ENCODE measurements around the gene DNLZ. TPM values are rescaled to one million over a fixed set of nuclear protein-coding genes. Genes with fewer than 3 reads are reported as not detected.

The DNLZ gene
- total RNA-seq, 3 donors from 2014 or later = 9.3 to 17.1 (median 10.8) TPM

DNA sequence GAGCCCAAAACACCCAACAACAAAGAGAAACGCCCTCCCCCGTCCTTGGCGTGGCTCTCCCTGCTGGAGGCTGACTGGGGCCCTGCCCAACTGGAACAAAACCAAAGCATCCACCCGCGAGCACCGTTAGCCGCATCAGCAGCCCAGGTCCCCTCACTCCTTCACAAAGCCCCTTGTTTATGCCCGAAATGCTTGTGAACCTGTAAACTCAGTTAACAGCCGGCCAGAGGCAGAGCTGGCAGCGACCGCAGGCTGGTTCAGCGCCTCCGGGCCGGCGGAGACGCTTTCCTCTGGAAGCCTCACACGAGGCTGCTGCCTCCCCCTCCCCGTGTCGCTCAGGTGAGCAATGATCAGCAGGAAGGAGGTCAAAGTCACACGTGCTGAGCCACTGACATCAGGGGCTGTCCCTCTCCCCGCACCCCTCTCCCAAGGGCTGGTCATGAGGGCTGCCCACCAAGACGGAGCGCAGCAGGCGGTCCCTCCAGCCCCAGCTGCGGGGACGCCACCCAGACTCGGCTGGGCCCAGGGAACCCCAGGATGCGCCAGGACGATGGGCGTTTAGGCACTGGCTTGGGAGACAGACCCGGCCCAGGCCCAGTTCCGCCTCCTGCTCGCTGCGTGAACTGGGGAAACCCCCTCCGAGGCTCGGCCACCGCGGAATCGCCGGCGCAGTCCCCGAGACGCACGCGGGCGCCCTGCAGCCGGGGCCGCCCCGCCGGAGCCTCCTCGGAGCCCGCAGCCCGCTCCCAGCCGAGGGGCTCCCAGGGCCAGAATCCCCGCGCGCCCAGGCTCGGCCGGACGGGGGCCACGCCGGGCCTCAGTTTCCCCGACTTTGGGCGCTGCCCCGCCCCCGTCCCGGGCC is 35.9 kb upstream of the DNLZ start:
- no peaks in the 10 kb centered on the region for H3K36me3 ChIP-seq (ENCODE audit: low read depth)
- intact Hi-C loops (cut with DNase I, micrococcal nuclease) = no loop called here
- H3K4me1 ChIP-seq (ENCODE audit: low read depth) = peaks cover 26% of the 10 kb centered on the region
- ATAC-seq (peak; percentile 26), DNase-seq (peak in 2 of 3 donors; percentile 14 to 52)
- H3K4me3 ChIP-seq = peak overlapping the region; percentile 81
- H3K9me3 ChIP-seq = no peaks in the 10 kb centered on the region
- TF ChIP-seq, protein P1, sequence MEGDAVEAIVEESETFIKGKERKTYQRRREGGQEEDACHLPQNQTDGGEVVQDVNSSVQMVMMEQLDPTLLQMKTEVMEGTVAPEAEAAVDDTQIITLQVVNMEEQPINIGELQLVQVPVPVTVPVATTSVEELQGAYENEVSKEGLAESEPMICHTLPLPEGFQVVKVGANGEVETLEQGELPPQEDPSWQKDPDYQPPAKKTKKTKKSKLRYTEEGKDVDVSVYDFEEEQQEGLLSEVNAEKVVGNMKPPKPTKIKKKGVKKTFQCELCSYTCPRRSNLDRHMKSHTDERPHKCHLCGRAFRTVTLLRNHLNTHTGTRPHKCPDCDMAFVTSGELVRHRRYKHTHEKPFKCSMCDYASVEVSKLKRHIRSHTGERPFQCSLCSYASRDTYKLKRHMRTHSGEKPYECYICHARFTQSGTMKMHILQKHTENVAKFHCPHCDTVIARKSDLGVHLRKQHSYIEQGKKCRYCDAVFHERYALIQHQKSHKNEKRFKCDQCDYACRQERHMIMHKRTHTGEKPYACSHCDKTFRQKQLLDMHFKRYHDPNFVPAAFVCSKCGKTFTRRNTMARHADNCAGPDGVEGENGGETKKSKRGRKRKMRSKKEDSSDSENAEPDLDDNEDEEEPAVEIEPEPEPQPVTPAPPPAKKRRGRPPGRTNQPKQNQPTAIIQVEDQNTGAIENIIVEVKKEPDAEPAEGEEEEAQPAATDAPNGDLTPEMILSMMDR (IDR thresholded peaks at IDR 0.05) = no peak

DNA sequence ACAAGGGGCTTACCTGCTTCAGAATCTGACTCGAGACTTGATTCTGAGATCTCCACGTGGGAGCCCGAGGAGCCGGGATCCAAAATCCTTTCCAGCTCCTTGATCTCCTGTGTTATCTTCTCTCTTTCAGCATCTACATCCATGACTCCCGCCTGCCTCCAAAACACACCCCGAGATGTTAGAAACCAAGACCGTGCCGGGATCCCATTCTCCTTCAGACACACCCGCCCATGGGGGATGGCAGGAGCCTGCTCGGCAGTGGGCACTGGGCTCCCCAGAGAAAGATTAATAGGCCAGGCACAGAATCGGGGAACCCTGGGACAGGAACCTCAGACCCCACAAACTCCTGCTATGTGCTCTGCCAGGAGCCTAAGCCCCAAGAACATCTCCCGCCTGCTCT is 34.7 kb upstream of the DNLZ start:
- ATAC-seq (no peak), DNase-seq (no peak)
- intact Hi-C loops (cut with DNase I, micrococcal nuclease) = no loop called here
- no peaks in the 10 kb centered on the region for H3K36me3 ChIP-seq (ENCODE audit: low read depth)
- TF ChIP-seq, protein P1 (IDR thresholded peaks at IDR 0.05) = no peak
- H3K4me3 ChIP-seq = no peak overlapping the region
- peaks cover 20% of the 10 kb centered on the region for H3K4me1 ChIP-seq (ENCODE audit: low read depth)
- H3K9me3 ChIP-seq = no peaks in the 10 kb centered on the region

DNA sequence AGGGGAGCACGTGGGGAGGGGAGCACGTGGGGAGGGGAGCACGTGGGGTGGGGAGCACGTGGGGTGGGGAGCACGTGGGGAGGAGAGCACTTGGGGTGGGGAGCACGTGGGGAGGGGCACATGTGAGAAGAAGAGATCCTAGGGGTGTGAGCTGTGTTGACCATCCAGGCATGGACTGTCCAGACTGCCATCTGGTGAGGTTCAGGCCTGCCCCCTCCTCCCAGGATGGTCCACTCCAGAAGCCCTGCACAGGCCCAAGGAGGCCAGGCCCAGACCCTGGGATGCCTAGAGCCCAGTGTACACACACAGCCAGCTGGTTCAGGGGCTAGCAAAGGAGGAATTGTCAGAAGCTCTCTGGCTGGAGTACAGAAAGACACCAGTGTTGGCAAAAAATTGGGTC is 34.1 kb upstream of the DNLZ start:
- no peaks in the 10 kb centered on the region for H3K36me3 ChIP-seq (ENCODE audit: low read depth)
- no peaks in the 10 kb centered on the region for H3K9me3 ChIP-seq
- ATAC-seq (no peak), DNase-seq (no peak)
- TF ChIP-seq, protein P1 (IDR thresholded peaks at IDR 0.05) = no peak
- H3K4me3 ChIP-seq = no peak overlapping the region
- peaks cover 20% of the 10 kb centered on the region for H3K4me1 ChIP-seq (ENCODE audit: low read depth)
- intact Hi-C loops (cut with DNase I, micrococcal nuclease) = no loop called here

- no peak for DNase-seq
- ATAC-seq = peak; percentile 3
- peaks cover 20% of the 10 kb centered on the region for H3K4me1 ChIP-seq (ENCODE audit: low read depth)
- H3K4me3 ChIP-seq = no peak overlapping the region
- intact Hi-C loops (cut with DNase I, micrococcal nuclease) = no loop called here
- TF ChIP-seq, protein P1 (IDR thresholded peaks at IDR 0.05) = no peak
- H3K9me3 ChIP-seq = no peaks in the 10 kb centered on the region
- no peaks in the 10 kb centered on the region for H3K36me3 ChIP-seq (ENCODE audit: low read depth)
Measured at GRCh38 chr9:136396219-136396515, 32.6 kb upstream of the DNLZ start.

GRCh38 chr9:136395345-136396218 is 32.0 kb upstream of the DNLZ start:
- DNase-seq = no peak
- intact Hi-C loops (cut with DNase I, micrococcal nuclease) = no loop called here
- peaks cover 17% of the 10 kb centered on the region for H3K4me1 ChIP-seq (ENCODE audit: low read depth)
- no peaks in the 10 kb centered on the region for H3K36me3 ChIP-seq (ENCODE audit: low read depth)
- no peak overlapping the region for H3K4me3 ChIP-seq
- TF ChIP-seq, protein P1 (IDR thresholded peaks at IDR 0.05) = no peak
- ATAC-seq = no peak
- no peaks in the 10 kb centered on the region for H3K9me3 ChIP-seq
